CD4-positive, alpha-beta memory T cell (primary cell): ENCODE measurements around the gene PCDH15. TPM values are rescaled to one million over a fixed set of nuclear protein-coding genes. Genes with fewer than 3 reads are reported as not detected.
A peak's percentile ranks its signal among the peaks of the same experiment; 100 is the strongest.

Source experiments
- CTCF ChIA-PET: fragments of 350-600 bp; sonication (Branson Sonifier 250); formaldehyde crosslinking; loops from one replicate; lab custom pipeline; 2021; ENCODE audit warnings: inconsistent platforms; ENCODE audit not compliant: partially characterized antibody; lab: Charles Lee
- POLR2A ChIA-PET: fragments of 350-600 bp; sonication (Branson Sonifier 250); formaldehyde crosslinking; loops from one replicate; lab custom pipeline; 2021; ENCODE audit not compliant: partially characterized antibody; lab: Charles Lee
- DNase-seq, 5 donors: peaks; one replicate each; pipeline versions ENCODE4 v3.0.0 to v3.0.0-alpha.2; 2020 to 2022; ENCODE audit warnings: mixed read lengths in 1 of 5
- H3K27ac ChIP-seq: one replicate; pipeline ENCODE4 v1.7.0; 2013; ENCODE audit warnings: low read depth, low read length
- H3K27me3 ChIP-seq: 2 replicates; pipeline ENCODE4 v1.7.0; 2013; ENCODE audit warnings: mild to moderate bottlenecking, low read length, moderate library complexity; ENCODE audit not compliant: insufficient read depth
- H3K36me3 ChIP-seq: 2 replicates; pipeline ENCODE4 v1.7.0; 2013; ENCODE audit warnings: mild to moderate bottlenecking, low read length, moderate library complexity; ENCODE audit not compliant: insufficient read depth
- H3K4me1 ChIP-seq: 2 replicates; pipeline ENCODE4 v1.7.0; 2013; ENCODE audit warnings: mild to moderate bottlenecking, low read length, moderate library complexity; ENCODE audit not compliant: insufficient read depth
- H3K4me3 ChIP-seq, 2 donors: one replicate each; pipeline ENCODE4 v1.7.0; 2013; ENCODE audit warnings: low read length in 2 of 2, mild to moderate bottlenecking in 1 of 2
- H3K9me3 ChIP-seq, 2 donors: one replicate each; pipeline ENCODE4 v1.7.0; 2013; ENCODE audit warnings: low read length in 2 of 2, control low read depth in 1 of 2; ENCODE audit not compliant: control insufficient read depth in 1 of 2
- H3K27ac Mint-ChIP-seq, 7 donors: one replicate each; pipeline ENCODE4 v1.8.0; 2020 to 2021; ENCODE audit warnings: mixed read lengths in 7 of 7, mild to moderate bottlenecking in 6 of 7, inconsistent platforms in 3 of 7, moderate library complexity in 3 of 7
- H3K27me3 Mint-ChIP-seq, 2 donors: one replicate each; pipeline ENCODE4 v1.8.0; 2020 to 2021; ENCODE audit warnings: mixed read lengths in 2 of 2
- H3K36me3 Mint-ChIP-seq, 2 donors: one replicate each; pipeline ENCODE4 v1.8.0; 2020 to 2021; ENCODE audit warnings: mixed read lengths in 2 of 2, inconsistent platforms in 1 of 2, mild to moderate bottlenecking in 1 of 2
- H3K4me1 Mint-ChIP-seq, 4 donors: one replicate each; pipeline ENCODE4 v1.8.0; 2020 to 2021; ENCODE audit warnings: mixed read lengths in 4 of 4, mild to moderate bottlenecking in 1 of 4
- H3K4me3 Mint-ChIP-seq, 8 donors: one replicate each; pipeline ENCODE4 v1.8.0; 2020 to 2021; ENCODE audit warnings: mixed read lengths in 8 of 8, mild to moderate bottlenecking in 7 of 8, moderate library complexity in 6 of 8, inconsistent platforms in 3 of 8
- H3K9me3 Mint-ChIP-seq, 8 donors: one replicate each; pipeline ENCODE4 v1.8.0; 2020 to 2021; ENCODE audit warnings: mixed read lengths in 8 of 8, mild to moderate bottlenecking in 5 of 8, inconsistent platforms in 3 of 8, moderate library complexity in 1 of 8
- intact Hi-C: fragments of 100-400 bp; cut with micrococcal nuclease; formaldehyde crosslinking; loops from one replicate; pipeline ENCODE4 v1.15.1; 2023
- polyA plus RNA-seq, 2 donors: library from polyadenylated mRNA; unstranded; fragments of 300-500 nt; fragmentation: Illumina TruSeq; gene quantifications; one replicate each; pipeline ENCODE4 v1.2.3, GENCODE V29; 2021
- total RNA-seq, 2 experiments: library from RNA; stranded (reverse); gene quantifications; one replicate each; pipeline ENCODE4 v1.2.3, GENCODE V29; 2021

PCDH15 gene
- total and polyA plus RNA-seq, 4 experiments from 2014 or later: not detected

DNA sequence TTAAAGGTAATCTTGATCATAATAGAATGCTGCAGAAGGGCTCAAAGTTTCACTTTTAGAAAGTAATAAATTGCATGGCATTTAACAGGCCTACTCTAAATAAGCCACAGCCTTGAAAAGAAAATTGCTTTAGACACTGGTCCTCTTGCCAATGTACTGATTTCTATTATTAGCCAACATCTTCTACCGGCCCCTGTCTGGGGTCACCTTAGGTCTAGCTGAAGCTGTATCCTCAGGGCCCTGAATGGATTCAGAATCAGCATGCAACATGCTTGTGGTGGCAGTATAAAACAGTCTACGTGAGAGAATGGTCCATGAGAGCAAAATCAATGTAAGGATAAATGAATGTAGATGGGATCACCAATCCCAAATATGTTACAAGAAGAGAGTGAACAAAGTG is 541.9 kb downstream of the PCDH15 start:
- ChIA-PET CTCF (no interaction called here), POLR2A (no interaction called here)
- H3K27ac Mint-ChIP-seq: no peak overlapping the region
- peaks cover 0 to 23% (median 8%) of the 10 kb centered on the region in 8 donors for H3K9me3 Mint-ChIP-seq
- H3K27me3 ChIP-seq: no peaks in the 10 kb centered on the region
- H3K4me3 Mint-ChIP-seq: no peak overlapping the region
- H3K9me3 ChIP-seq: no peaks in the 10 kb centered on the region
- H3K27me3 Mint-ChIP-seq: no peaks in the 10 kb centered on the region
- H3K4me1 Mint-ChIP-seq: no peaks in the 10 kb centered on the region
- no peaks in the 10 kb centered on the region for H3K36me3 ChIP-seq
- intact Hi-C loops: no loop called here
- H3K27ac ChIP-seq: no peak overlapping the region
- H3K4me1 ChIP-seq: no peaks in the 10 kb centered on the region
- no peak for DNase-seq
- no peak overlapping the region for H3K4me3 ChIP-seq
- no peaks in the 10 kb centered on the region for H3K36me3 Mint-ChIP-seq

DNA sequence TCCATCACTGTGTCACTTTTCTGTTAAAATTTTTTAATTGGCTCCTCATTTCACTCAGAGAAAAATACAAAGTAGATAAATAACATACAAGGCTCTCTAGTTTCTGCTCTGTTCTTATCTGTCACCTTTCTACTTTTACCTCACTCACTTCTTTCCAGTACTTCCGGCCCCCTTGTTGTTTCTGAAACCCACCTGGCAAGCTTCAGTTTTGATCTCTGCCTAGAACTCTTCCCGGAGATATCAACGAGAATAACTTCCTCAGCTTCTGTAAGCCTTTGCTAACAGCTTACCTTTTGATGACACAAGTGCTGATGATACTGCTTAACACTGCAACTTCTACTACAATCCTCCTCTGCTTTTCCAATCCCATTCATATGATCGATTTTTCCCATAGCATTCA is 566.2 kb downstream of the PCDH15 start:
- ChIA-PET POLR2A (no interaction called here), CTCF (no interaction called here)
- Mint-ChIP-seq H3K27me3 (no peaks in the 10 kb centered on the region), H3K36me3 (no peaks in the 10 kb centered on the region), H3K27ac (no peak overlapping the region), H3K4me1 (no peaks in the 10 kb centered on the region), H3K4me3 (no peak overlapping the region), H3K9me3 (peaks cover 3 to 33% (median 14%) of the 10 kb centered on the region in 8 donors)
- Histone ChIP-seq H3K4me3 (no peak overlapping the region), H3K27me3 (no peaks in the 10 kb centered on the region), H3K9me3 (no peaks in the 10 kb centered on the region), H3K4me1 (no peaks in the 10 kb centered on the region), H3K36me3 (no peaks in the 10 kb centered on the region), H3K27ac (no peak overlapping the region)
- intact Hi-C loops: no loop called here
- no peak for DNase-seq

DNA sequence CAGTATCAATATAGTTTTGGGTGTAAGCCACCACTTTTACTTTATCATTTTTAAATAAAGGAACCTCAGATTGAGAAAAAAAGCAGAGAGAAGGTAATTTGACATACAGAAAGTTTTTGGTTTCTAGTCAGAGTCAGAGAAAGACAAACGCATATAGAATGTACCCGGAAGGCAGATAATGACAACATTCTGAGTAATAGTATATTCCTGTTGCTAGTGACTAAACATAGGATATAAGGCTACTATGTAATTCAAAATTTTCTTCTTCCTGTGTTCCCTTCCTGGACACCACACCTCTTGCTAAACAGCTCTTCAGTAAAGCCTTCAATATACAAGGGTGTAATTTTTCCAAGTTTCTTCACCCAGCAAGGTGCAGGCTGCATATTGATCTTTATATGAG is 597.6 kb downstream of the PCDH15 start:
- intact Hi-C loops: no loop called here
- POLR2A ChIA-PET: no interaction called here
- Mint-ChIP-seq H3K36me3 (no peaks in the 10 kb centered on the region), H3K9me3 (peaks cover 0 to 25% (median 11%) of the 10 kb centered on the region in 8 donors), H3K4me1 (no peaks in the 10 kb centered on the region), H3K4me3 (no peak overlapping the region), H3K27me3 (no peaks in the 10 kb centered on the region), H3K27ac (no peak overlapping the region)
- DNase-seq: no peak
- H3K4me1 ChIP-seq: no peaks in the 10 kb centered on the region
- no peak overlapping the region for H3K27ac ChIP-seq
- no peaks in the 10 kb centered on the region for H3K36me3 ChIP-seq
- no peaks in the 10 kb centered on the region for H3K9me3 ChIP-seq
- CTCF ChIA-PET: no interaction called here
- H3K27me3 ChIP-seq: no peaks in the 10 kb centered on the region
- no peak overlapping the region for H3K4me3 ChIP-seq

DNA sequence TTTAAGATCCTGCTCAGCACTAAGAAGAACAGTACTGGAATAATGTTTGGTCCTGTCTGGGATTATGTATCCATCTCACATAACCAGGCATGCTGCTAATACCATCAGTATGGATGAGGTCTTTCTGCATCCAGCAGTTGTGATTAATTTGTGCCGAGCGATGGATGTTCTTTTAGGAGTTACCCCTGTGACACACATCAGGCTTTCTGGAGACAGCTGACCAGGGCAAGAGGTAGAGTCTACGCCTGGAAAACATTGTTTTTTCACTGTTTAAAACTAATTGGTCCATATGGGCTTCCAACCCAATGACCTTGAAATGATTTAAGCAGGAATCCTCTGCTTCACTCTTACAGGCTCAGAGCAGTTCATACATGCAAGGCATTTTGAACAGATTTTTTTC is 603.0 kb downstream of the PCDH15 start:
- ChIA-PET POLR2A (no interaction called here), CTCF (no interaction called here)
- no peaks in the 10 kb centered on the region for H3K9me3 ChIP-seq
- H3K27me3 ChIP-seq: no peaks in the 10 kb centered on the region
- no peak for DNase-seq
- Mint-ChIP-seq H3K4me1 (no peaks in the 10 kb centered on the region), H3K27me3 (no peaks in the 10 kb centered on the region), H3K9me3 (peaks cover 0 to 19% (median 15%) of the 10 kb centered on the region in 8 donors), H3K36me3 (no peaks in the 10 kb centered on the region), H3K27ac (peak overlapping the region in 1 of 7 donors; percentile 2), H3K4me3 (no peak overlapping the region)
- no peaks in the 10 kb centered on the region for H3K36me3 ChIP-seq
- H3K27ac ChIP-seq: no peak overlapping the region
- no peak overlapping the region for H3K4me3 ChIP-seq
- H3K4me1 ChIP-seq: no peaks in the 10 kb centered on the region
- intact Hi-C loops: no loop called here

DNA sequence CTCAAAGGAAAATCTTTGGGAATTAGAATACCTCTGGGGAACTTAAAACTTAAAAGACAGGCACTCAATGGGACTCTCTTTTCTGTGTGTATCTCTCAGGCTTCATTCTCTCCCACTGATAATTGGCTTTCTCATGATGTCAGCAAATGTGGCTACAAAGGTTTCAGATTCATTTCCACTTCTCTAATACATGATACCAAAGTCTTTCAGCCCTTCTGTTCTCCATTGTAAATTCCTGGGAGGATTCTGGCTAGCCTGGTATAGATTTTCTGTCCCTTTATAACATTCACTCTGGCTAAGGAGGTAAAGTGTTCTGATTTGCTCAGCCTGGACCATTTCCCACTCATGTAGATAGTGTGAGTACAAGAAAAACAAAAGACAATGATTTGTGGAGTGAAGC is 606.2 kb downstream of the PCDH15 start:
- H3K36me3 ChIP-seq: no peaks in the 10 kb centered on the region
- no peaks in the 10 kb centered on the region for H3K4me1 Mint-ChIP-seq
- no peaks in the 10 kb centered on the region for H3K27me3 ChIP-seq
- no peak overlapping the region for H3K4me3 Mint-ChIP-seq
- H3K4me3 ChIP-seq: no peak overlapping the region
- ChIA-PET POLR2A (no interaction called here), CTCF (no interaction called here)
- no peak for DNase-seq
- H3K27ac Mint-ChIP-seq: no peak overlapping the region
- intact Hi-C loops: no loop called here
- H3K9me3 Mint-ChIP-seq: peaks cover 0 to 21% (median 12%) of the 10 kb centered on the region in 8 donors
- H3K27me3 Mint-ChIP-seq: no peaks in the 10 kb centered on the region
- no peaks in the 10 kb centered on the region for H3K36me3 Mint-ChIP-seq
- no peaks in the 10 kb centered on the region for H3K9me3 ChIP-seq
- no peaks in the 10 kb centered on the region for H3K4me1 ChIP-seq
- H3K27ac ChIP-seq: no peak overlapping the region

DNA sequence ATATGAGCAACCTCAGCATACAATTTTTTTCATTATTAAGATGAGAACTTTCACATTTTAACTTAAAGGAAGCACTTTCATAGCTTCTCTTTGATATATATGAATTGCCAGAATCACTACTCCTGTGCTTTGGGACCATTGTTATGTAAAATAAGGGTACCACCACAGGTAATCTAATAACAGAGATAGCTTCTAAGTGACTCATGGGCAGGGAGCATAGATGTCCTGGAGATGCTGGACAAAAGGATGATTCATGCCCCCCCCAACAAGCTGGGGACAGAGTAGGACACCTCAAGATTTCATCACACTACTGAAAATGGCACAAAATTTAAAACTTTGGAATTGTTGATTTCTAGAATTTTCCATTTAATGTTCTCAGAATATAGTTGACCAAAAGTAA is 641.1 kb downstream of the PCDH15 start:
- Histone ChIP-seq H3K27ac (no peak overlapping the region), H3K36me3 (no peaks in the 10 kb centered on the region), H3K9me3 (no peaks in the 10 kb centered on the region), H3K27me3 (no peaks in the 10 kb centered on the region), H3K4me3 (no peak overlapping the region), H3K4me1 (no peaks in the 10 kb centered on the region)
- DNase-seq: no peak
- no peaks in the 10 kb centered on the region for H3K27me3 Mint-ChIP-seq
- intact Hi-C loops: no loop called here
- no peak overlapping the region for H3K4me3 Mint-ChIP-seq
- ChIA-PET POLR2A (no interaction called here), CTCF (no interaction called here)
- H3K9me3 Mint-ChIP-seq: peaks cover 3 to 39% (median 16%) of the 10 kb centered on the region in 8 donors
- H3K27ac Mint-ChIP-seq: no peak overlapping the region
- no peaks in the 10 kb centered on the region for H3K4me1 Mint-ChIP-seq
- no peaks in the 10 kb centered on the region for H3K36me3 Mint-ChIP-seq

- H3K9me3 Mint-ChIP-seq: peaks cover 0 to 22% (median 5%) of the 10 kb centered on the region in 8 donors
- H3K27me3 Mint-ChIP-seq: no peaks in the 10 kb centered on the region
Observed at GRCh38 chr10:54148508-54148907, 652.5 kb downstream of the PCDH15 start.

More at GRCh38 chr10:54148508-54148907, 652.5 kb downstream of the PCDH15 start:
- H3K4me1 ChIP-seq: no peaks in the 10 kb centered on the region
- no peaks in the 10 kb centered on the region for H3K9me3 ChIP-seq
- no peak overlapping the region for H3K27ac ChIP-seq
- POLR2A ChIA-PET: no interaction called here
- intact Hi-C loops: no loop called here
- no peaks in the 10 kb centered on the region for H3K4me1 Mint-ChIP-seq
- H3K27ac Mint-ChIP-seq: no peak overlapping the region
- H3K36me3 ChIP-seq: no peaks in the 10 kb centered on the region
- CTCF ChIA-PET: no interaction called here
- no peaks in the 10 kb centered on the region for H3K27me3 ChIP-seq
- no peak overlapping the region for H3K4me3 ChIP-seq
- no peaks in the 10 kb centered on the region for H3K36me3 Mint-ChIP-seq
- DNase-seq: no peak
- no peak overlapping the region for H3K4me3 Mint-ChIP-seq
